AG09319 (cell line): ENCODE measurements around the gene ANKRD66.

Experiments
- DNase-seq: peaks from one replicate; pipeline ENCODE4 v3.0.0-alpha.2; 2010; ENCODE audit warnings: low read depth; ENCODE audit errors: extremely low read depth
- CTCF ChIP-seq: IDR thresholded peaks from 2 replicates; pipeline ENCODE4 v1.5.1; 2011; ENCODE audit warnings: low read depth, mild to moderate bottlenecking, inconsistent platforms, low read length, moderate library complexity

ANKRD66 gene

GRCh38 chr6:46792635-46793034 is 45.9 kb downstream of the ANKRD66 start:
- TF ChIP-seq CTCF = no peak
- DNase-seq = no peak

GRCh38 chr6:46793138-46793537 is 46.4 kb downstream of the ANKRD66 start, which contains the start of gene MEP1A:
Gene MEP1A (plus strand): TSS chr6:46793389. CDS start chr6:46793399, 10 bp downstream.
- no peak for DNase-seq
- TF ChIP-seq CTCF = no peak

GRCh38 chr6:46794068-46794467 is 47.3 kb downstream of the ANKRD66 start:
- no peak for TF ChIP-seq CTCF
- no peak for DNase-seq

- TF ChIP-seq CTCF = no peak
- no peak for DNase-seq
Observed at GRCh38 chr6:46795816-46796215, 49.1 kb downstream of the ANKRD66 start.

GRCh38 chr6:46796848-46797580 is 50.3 kb downstream of the ANKRD66 start:
- no peak for DNase-seq
- no peak for TF ChIP-seq CTCF

GRCh38 chr6:46799657-46800056 is 52.9 kb downstream of the ANKRD66 start:
- TF ChIP-seq CTCF = no peak
- no peak for DNase-seq

- DNase-seq = no peak
- no peak for TF ChIP-seq CTCF
Observed at GRCh38 chr6:46808806-46809205, 62.1 kb downstream of the ANKRD66 start.
